CD14-positive monocyte (primary cell): ENCODE data around the gene SPAG16. TPM values are rescaled to one million over a fixed set of nuclear protein-coding genes. Genes with fewer than 3 reads are reported as not detected.

Experiments used
- DNase-seq, 3 donors: peaks; one replicate each; pipeline ENCODE4 v3.0.0-alpha.2; 2011 to 2022
- H2AFZ ChIP-seq: 2 replicates; pipeline ENCODE4 v1.6.0; 2012; ENCODE audit warnings: mild to moderate bottlenecking, low read depth, low read length, inconsistent platforms; ENCODE audit not compliant: insufficient read depth, poor library complexity, severe bottlenecking
- H3K27ac ChIP-seq, 2 donors: 1 replicate in 1 of 2; 2 replicates in 1 of 2; pipeline ENCODE4 v1.5.1; 2012 to 2013; ENCODE audit warnings: low read length in 2 of 2, control low read depth in 1 of 2, inconsistent platforms in 1 of 2, low read depth in 1 of 2, mild to moderate bottlenecking in 1 of 2
- H3K27me3 ChIP-seq, 2 donors: one replicate each; pipeline versions ENCODE4 v1.6.0 to v1.6.1; 2011 to 2013; ENCODE audit warnings: low read length in 2 of 2; ENCODE audit not compliant: control insufficient read depth in 2 of 2, insufficient read depth in 2 of 2
- H3K36me3 ChIP-seq, 2 donors: replicated peaks in 1 of 2; 1 replicate in 1 of 2; 2 replicates in 1 of 2; pipeline versions ENCODE4 v1.5.1 to v1.6.1; 2012 to 2013; ENCODE audit warnings: low read length in 2 of 2, control low read depth in 1 of 2, inconsistent platforms in 1 of 2, mild to moderate bottlenecking in 1 of 2; ENCODE audit not compliant: insufficient read depth in 2 of 2, control insufficient read depth in 1 of 2
- H3K4me1 ChIP-seq, 2 donors: 1 replicate in 1 of 2; 2 replicates in 1 of 2; pipeline versions ENCODE4 v1.5.1 to v1.6.1; 2012 to 2013; ENCODE audit warnings: low read length in 2 of 2, control low read depth in 1 of 2, inconsistent platforms in 1 of 2, mild to moderate bottlenecking in 1 of 2, moderate library complexity in 1 of 2; ENCODE audit not compliant: insufficient read depth in 2 of 2, control insufficient read depth in 1 of 2
- H3K4me2 ChIP-seq: replicated peaks from 2 replicates; pipeline ENCODE3; 2012; ENCODE audit warnings: low read length, moderate library complexity, mild to moderate bottlenecking; ENCODE audit not compliant: poor library complexity, severe bottlenecking; ENCODE audit errors: extremely low read depth
- H3K4me3 ChIP-seq, 3 experiments: fragments of 200-600 bp in 1 of 3; sonication (generic) in 1 of 3; replicated peaks in 1 of 3; 1 replicate in 2 of 3; 2 replicates in 1 of 3; pipeline ENCODE4 v1.5.1; 2011 to 2013; ENCODE audit warnings: low read length in 3 of 3, mild to moderate bottlenecking in 3 of 3, control low read depth in 2 of 3, low read depth in 2 of 3, inconsistent platforms in 1 of 3, moderate library complexity in 1 of 3
- H3K79me2 ChIP-seq: 2 replicates; pipeline ENCODE4 v1.6.0; 2012; ENCODE audit warnings: mild to moderate bottlenecking, control low read depth, inconsistent platforms, low read length, moderate library complexity; ENCODE audit not compliant: insufficient read depth
- H3K9ac ChIP-seq: 2 replicates; pipeline ENCODE4 v1.6.0; 2017; ENCODE audit warnings: low read length, mild to moderate bottlenecking; ENCODE audit not compliant: insufficient read depth, poor library complexity, severe bottlenecking
- H3K9me3 ChIP-seq, 2 donors: replicated peaks in 1 of 2; 1 replicate in 1 of 2; 2 replicates in 1 of 2; pipeline versions ENCODE4 v1.5.1 to v1.6.1; 2012 to 2013; ENCODE audit warnings: low read length in 2 of 2, control low read depth in 1 of 2; ENCODE audit not compliant: control insufficient read depth in 1 of 2, insufficient read depth in 1 of 2
- H4K20me1 ChIP-seq: 2 replicates; pipeline ENCODE4 v1.6.0; 2012; ENCODE audit warnings: mild to moderate bottlenecking, low read length, control low read depth, moderate library complexity; ENCODE audit not compliant: insufficient read depth
- H3K27ac Mint-ChIP-seq, 7 donors: one replicate each; pipeline ENCODE4 v1.8.0; 2020; ENCODE audit warnings: mild to moderate bottlenecking in 7 of 7, mixed read lengths in 7 of 7, moderate library complexity in 6 of 7, inconsistent platforms in 2 of 7
- H3K27me3 Mint-ChIP-seq, 3 donors: one replicate each; pipeline ENCODE4 v1.8.0; 2021 to 2022; ENCODE audit warnings: low read depth in 3 of 3, mild to moderate bottlenecking in 3 of 3, mixed read lengths in 3 of 3, moderate library complexity in 3 of 3, inconsistent platforms in 1 of 3
- H3K36me3 Mint-ChIP-seq, 2 donors: one replicate each; pipeline ENCODE4 v1.8.0; 2020; ENCODE audit warnings: mixed read lengths in 2 of 2, inconsistent platforms in 1 of 2, mild to moderate bottlenecking in 1 of 2
- H3K4me1 Mint-ChIP-seq: one replicate; pipeline ENCODE4 v1.8.0; 2020; ENCODE audit warnings: mild to moderate bottlenecking, mixed read lengths
- H3K4me3 Mint-ChIP-seq, 2 donors: one replicate each; pipeline ENCODE4 v1.8.0; 2020; ENCODE audit warnings: mild to moderate bottlenecking in 2 of 2, mixed read lengths in 2 of 2, moderate library complexity in 1 of 2
- H3K9me3 Mint-ChIP-seq, 7 donors: one replicate each; pipeline ENCODE4 v1.8.0; 2020 to 2022; ENCODE audit warnings: mixed read lengths in 7 of 7, mild to moderate bottlenecking in 6 of 7, moderate library complexity in 6 of 7, inconsistent platforms in 2 of 7
- WGBS: methylation state at CpG from one replicate; pipeline ENCODE4 v1.1.5; 2013; ENCODE audit warnings: missing lambda C conversion rate; ENCODE audit not compliant: insufficient coverage; 5-methylcytosine and 5-hydroxymethylcytosine counted together
- intact Hi-C, 2 donors: fragments of 100-400 bp; cut with micrococcal nuclease; formaldehyde crosslinking; loops; one replicate each; pipeline versions ENCODE4 v1.15.0 to v1.15.1; 2023
- polyA plus RNA-seq, 3 donors: library from polyadenylated mRNA; depleted of rRNA in 1 of 3; unstranded in 2 of 3; stranded (reverse) in 1 of 3; fragments of 300-500 nt in 2 of 3; fragments of >200 nt in 1 of 3; fragmentation: Illumina TruSeq in 2 of 3; gene quantifications; 1 replicate in 2 of 3; 2 replicates in 1 of 3; pipeline ENCODE4 v1.2.3, GENCODE V29; 2012 to 2021
- TF ChIP-seq, protein P1 (sequence below): fragments of 200-600 bp; IDR thresholded peaks from one replicate; pipeline ENCODE4 v1.8.0; 2022; ENCODE audit warnings: antibody characterized with exemption, mild to moderate bottlenecking

SPAG16 gene
- polyA plus RNA-seq, 3 donors = 0.12 to 0.30 TPM; not detected in 1

DNA sequence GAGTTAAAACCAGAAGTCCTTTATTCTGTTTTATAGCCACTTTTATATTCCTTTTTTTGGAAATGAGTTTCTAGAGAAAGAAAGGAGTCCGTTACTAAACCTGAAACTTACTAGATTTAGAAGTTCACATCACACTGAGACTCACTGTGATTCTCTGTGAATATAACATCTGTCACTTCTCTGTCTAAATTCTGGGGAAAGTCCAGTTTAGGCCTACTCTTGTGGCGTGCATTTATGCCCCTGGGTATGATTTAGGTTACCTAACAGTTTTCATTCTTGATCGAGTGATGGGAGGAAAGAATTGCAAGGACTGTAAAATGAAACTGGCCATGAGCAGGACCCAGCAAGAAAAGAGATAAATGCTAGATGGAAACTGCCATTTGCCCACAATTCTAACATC is 449.6 kb downstream of the SPAG16 start:
- H3K27me3 Mint-ChIP-seq = peaks cover 0 to 3% (median 0%) of the 10 kb centered on the region in 3 donors
- Histone ChIP-seq H3K27ac (no peak overlapping the region), H3K9me3 (no peaks in the 10 kb centered on the region), H3K9ac (no peak overlapping the region), H3K27me3 (no peaks in the 10 kb centered on the region), H2AFZ (no peak overlapping the region), H4K20me1 (no peaks in the 10 kb centered on the region), H3K4me3 (no peak overlapping the region), H3K79me2 (no peaks in the 10 kb centered on the region), H3K4me2 (no peak overlapping the region), H3K36me3 (no peaks in the 10 kb centered on the region), H3K4me1 (no peaks in the 10 kb centered on the region)
- no peak for DNase-seq
- intact Hi-C loops = no loop called here
- H3K4me1 Mint-ChIP-seq = no peaks in the 10 kb centered on the region
- TF ChIP-seq, protein P1, sequence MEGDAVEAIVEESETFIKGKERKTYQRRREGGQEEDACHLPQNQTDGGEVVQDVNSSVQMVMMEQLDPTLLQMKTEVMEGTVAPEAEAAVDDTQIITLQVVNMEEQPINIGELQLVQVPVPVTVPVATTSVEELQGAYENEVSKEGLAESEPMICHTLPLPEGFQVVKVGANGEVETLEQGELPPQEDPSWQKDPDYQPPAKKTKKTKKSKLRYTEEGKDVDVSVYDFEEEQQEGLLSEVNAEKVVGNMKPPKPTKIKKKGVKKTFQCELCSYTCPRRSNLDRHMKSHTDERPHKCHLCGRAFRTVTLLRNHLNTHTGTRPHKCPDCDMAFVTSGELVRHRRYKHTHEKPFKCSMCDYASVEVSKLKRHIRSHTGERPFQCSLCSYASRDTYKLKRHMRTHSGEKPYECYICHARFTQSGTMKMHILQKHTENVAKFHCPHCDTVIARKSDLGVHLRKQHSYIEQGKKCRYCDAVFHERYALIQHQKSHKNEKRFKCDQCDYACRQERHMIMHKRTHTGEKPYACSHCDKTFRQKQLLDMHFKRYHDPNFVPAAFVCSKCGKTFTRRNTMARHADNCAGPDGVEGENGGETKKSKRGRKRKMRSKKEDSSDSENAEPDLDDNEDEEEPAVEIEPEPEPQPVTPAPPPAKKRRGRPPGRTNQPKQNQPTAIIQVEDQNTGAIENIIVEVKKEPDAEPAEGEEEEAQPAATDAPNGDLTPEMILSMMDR = no peak
- no peak overlapping the region for H3K27ac Mint-ChIP-seq
- H3K4me3 Mint-ChIP-seq = no peak overlapping the region
- no peaks in the 10 kb centered on the region for H3K36me3 Mint-ChIP-seq
- peaks cover 2 to 15% (median 7%) of the 10 kb centered on the region in 7 donors for H3K9me3 Mint-ChIP-seq
- WGBS = 75% methylated on average over 1 of the region's 3 CpGs

DNA sequence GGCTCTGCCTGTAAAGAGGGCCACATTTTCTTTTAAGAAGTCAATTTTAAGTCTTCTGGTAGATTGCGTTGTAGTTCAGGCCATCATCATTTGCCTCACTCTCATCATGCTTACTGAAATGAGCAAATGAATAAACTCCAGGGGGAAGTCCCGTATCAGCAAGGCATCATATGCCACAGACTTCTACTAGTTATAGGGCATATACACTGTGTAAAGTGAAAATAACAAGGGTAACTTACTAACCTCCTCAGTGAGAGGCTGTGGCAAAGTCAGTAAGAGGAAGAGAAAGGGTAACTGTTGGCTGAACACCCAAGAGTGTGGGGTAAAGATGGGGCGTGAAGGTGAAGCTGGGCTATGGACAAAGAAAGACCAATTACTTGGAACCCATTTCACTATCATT is 456.2 kb downstream of the SPAG16 start:
- Mint-ChIP-seq H3K4me3 (no peak overlapping the region), H3K27me3 (peaks cover 0 to 3% (median 0%) of the 10 kb centered on the region in 3 donors), H3K4me1 (no peaks in the 10 kb centered on the region), H3K9me3 (peaks cover 0 to 9% (median 3%) of the 10 kb centered on the region in 7 donors), H3K36me3 (no peaks in the 10 kb centered on the region), H3K27ac (no peak overlapping the region)
- Histone ChIP-seq H3K9ac (no peak overlapping the region), H3K27me3 (no peaks in the 10 kb centered on the region), H3K9me3 (no peaks in the 10 kb centered on the region), H3K4me2 (no peak overlapping the region), H3K4me3 (no peak overlapping the region), H3K36me3 (no peaks in the 10 kb centered on the region), H2AFZ (no peak overlapping the region), H3K27ac (no peak overlapping the region), H3K4me1 (no peaks in the 10 kb centered on the region), H3K79me2 (no peaks in the 10 kb centered on the region), H4K20me1 (no peaks in the 10 kb centered on the region)
- no peak for DNase-seq
- TF ChIP-seq, protein P1 = no peak
- no CpG with 5 or more reads among the region's 3 CpGs for WGBS
- intact Hi-C loops = no loop called here
